Mesangial cell (primary cell): Measurements from ENCODE around the gene HAUS3. TPM values are rescaled to one million over a fixed set of nuclear protein-coding genes. Genes with fewer than 3 reads are reported as not detected.

ENCODE experiments used
- total RNA-seq: library from RNA; depleted of rRNA; stranded (reverse); fragments of >200 nt; gene quantifications from 2 replicates; pipeline ENCODE4 v1.2.3, GENCODE V29; 2015

Gene HAUS3, protein sequence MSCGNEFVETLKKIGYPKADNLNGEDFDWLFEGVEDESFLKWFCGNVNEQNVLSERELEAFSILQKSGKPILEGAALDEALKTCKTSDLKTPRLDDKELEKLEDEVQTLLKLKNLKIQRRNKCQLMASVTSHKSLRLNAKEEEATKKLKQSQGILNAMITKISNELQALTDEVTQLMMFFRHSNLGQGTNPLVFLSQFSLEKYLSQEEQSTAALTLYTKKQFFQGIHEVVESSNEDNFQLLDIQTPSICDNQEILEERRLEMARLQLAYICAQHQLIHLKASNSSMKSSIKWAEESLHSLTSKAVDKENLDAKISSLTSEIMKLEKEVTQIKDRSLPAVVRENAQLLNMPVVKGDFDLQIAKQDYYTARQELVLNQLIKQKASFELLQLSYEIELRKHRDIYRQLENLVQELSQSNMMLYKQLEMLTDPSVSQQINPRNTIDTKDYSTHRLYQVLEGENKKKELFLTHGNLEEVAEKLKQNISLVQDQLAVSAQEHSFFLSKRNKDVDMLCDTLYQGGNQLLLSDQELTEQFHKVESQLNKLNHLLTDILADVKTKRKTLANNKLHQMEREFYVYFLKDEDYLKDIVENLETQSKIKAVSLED
- total RNA-seq, result 4.1 and 6.0 TPM in 2 replicates

GRCh38 chr4:2241410-2242353, at the start of gene HAUS3, which contains the start of gene POLN:
HAUS3 (minus strand) TSS chr4:2242121; CDS start chr4:2240946, 1,175 bp downstream.
POLN (minus strand) TSS chr4:2242121; CDS start chr4:2229231, 12,890 bp downstream.

DNA sequence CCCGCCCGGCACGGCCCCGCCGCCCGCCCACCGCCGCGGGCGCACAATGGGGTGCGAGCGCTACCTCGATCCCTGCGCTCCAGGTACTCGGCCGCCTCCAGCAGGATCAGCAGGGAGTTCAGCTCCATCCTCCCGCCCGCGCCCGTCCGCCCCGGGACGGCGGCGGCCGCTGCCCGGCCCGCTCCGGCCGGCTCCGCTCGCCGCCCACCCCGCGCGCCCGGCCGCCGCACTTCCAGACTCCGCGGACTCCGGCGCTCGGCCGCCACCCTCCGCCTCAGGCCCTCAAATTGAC, 19.9 kb upstream of the HAUS3 start, which contains the start of gene MXD4:
MXD4 (minus strand) TSS at position 257 of the 292 bp plus-strand sequence; CDS start at position 128, 129 bp downstream.

Other genes starting within 250 kb of the HAUS3 start
- gene NELFA, start 233.1 kb downstream of the HAUS3 start, total RNA-seq, result 28.0 and 31.3 TPM in 2 replicates
- 0.81 and 3.2 TPM in 2 replicates for gene NAT8L, start 182.8 kb downstream of the HAUS3 start, total RNA-seq
- gene POLN, start within 50 bp of the HAUS3 start, total RNA-seq, result 0.16 and 0.38 TPM in 2 replicates
- 23.5 and 77.1 TPM in 2 replicates for gene MXD4, start 20.0 kb upstream of the HAUS3 start, total RNA-seq
- 2.8 and 8.5 TPM in 2 replicates for gene ZFYVE28, start 176.5 kb upstream of the HAUS3 start, total RNA-seq
- not detected in 2 replicates for gene CFAP99, start 176.8 kb upstream of the HAUS3 start, total RNA-seq
- gene RNF4, start 227.0 kb upstream of the HAUS3 start, total RNA-seq, result 49.8 and 62.2 TPM in 2 replicates